B cell (primary cell): ENCODE data around the gene STXBP5L.

Experiments
- EZH2 ChIP-seq: IDR thresholded peaks from 2 replicates; pipeline ENCODE4 v1.6.1; 2012; ENCODE audit warnings: borderline replicate concordance, low read depth, mild to moderate bottlenecking, moderate library complexity, low read length; ENCODE audit not compliant: insufficient read depth, poor library complexity, severe bottlenecking
- TF ChIP-seq, protein P1 (sequence below): fragments of 200-600 bp; IDR thresholded peaks from one replicate; pipeline ENCODE4 v1.8.0; 2022; ENCODE audit warnings: antibody characterized with exemption, mild to moderate bottlenecking

DNA sequence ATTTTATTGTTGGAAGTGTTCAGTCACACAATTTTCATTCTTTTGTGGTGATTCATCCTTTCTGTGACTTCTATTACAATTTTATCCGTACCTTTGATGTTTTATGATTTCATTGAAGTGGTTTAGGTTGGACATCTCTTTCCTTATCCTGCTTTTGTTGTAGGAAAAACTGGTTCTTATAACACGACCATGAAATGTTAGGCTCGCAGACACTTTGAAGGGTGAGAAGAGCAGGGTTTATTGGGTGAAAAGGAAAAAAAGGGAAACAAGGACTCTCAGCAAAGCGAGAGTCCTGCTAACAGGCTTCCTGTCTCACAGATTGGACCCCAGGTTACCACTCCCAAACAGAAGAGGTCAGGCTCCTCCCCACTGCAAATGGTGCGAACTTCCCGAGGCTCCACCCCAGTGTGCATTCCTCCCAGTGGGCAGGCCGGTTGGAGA lies 257.4 kb downstream of the STXBP5L start:
- TF ChIP-seq, protein P1, sequence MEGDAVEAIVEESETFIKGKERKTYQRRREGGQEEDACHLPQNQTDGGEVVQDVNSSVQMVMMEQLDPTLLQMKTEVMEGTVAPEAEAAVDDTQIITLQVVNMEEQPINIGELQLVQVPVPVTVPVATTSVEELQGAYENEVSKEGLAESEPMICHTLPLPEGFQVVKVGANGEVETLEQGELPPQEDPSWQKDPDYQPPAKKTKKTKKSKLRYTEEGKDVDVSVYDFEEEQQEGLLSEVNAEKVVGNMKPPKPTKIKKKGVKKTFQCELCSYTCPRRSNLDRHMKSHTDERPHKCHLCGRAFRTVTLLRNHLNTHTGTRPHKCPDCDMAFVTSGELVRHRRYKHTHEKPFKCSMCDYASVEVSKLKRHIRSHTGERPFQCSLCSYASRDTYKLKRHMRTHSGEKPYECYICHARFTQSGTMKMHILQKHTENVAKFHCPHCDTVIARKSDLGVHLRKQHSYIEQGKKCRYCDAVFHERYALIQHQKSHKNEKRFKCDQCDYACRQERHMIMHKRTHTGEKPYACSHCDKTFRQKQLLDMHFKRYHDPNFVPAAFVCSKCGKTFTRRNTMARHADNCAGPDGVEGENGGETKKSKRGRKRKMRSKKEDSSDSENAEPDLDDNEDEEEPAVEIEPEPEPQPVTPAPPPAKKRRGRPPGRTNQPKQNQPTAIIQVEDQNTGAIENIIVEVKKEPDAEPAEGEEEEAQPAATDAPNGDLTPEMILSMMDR = no peak
- no peak for TF ChIP-seq EZH2
